Neural progenitor cell (in vitro differentiated cells): ENCODE data around the gene FLRT2.
A peak's percentile ranks its signal among the peaks of the same experiment; 100 is the strongest.

Experiments used
- EZH2 ChIP-seq: fragments of 200-600 bp; sonication (generic); IDR thresholded peaks from 2 replicates; pipeline ENCODE4 v1.6.1; 2017; ENCODE audit warnings: antibody characterized with exemption, mild to moderate bottlenecking, moderate library complexity
- EZH2phosphoT487 ChIP-seq: fragments of 200-600 bp; sonication (generic); IDR thresholded peaks from 2 replicates; pipeline ENCODE4 v1.6.1; 2017; ENCODE audit warnings: antibody characterized with exemption
- TF ChIP-seq, protein P1 (sequence below): fragments of 200-600 bp; sonication (generic); IDR thresholded peaks from 2 replicates; pipeline ENCODE4 v1.5.1; 2017; ENCODE audit warnings: antibody characterized with exemption, mild to moderate bottlenecking

GRCh38 chr14:85533861-85534291 lies 3.9 kb downstream of the FLRT2 start:
- TF ChIP-seq, protein P1, sequence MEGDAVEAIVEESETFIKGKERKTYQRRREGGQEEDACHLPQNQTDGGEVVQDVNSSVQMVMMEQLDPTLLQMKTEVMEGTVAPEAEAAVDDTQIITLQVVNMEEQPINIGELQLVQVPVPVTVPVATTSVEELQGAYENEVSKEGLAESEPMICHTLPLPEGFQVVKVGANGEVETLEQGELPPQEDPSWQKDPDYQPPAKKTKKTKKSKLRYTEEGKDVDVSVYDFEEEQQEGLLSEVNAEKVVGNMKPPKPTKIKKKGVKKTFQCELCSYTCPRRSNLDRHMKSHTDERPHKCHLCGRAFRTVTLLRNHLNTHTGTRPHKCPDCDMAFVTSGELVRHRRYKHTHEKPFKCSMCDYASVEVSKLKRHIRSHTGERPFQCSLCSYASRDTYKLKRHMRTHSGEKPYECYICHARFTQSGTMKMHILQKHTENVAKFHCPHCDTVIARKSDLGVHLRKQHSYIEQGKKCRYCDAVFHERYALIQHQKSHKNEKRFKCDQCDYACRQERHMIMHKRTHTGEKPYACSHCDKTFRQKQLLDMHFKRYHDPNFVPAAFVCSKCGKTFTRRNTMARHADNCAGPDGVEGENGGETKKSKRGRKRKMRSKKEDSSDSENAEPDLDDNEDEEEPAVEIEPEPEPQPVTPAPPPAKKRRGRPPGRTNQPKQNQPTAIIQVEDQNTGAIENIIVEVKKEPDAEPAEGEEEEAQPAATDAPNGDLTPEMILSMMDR, result no peak
- peak; percentile 40 for TF ChIP-seq EZH2phosphoT487
- TF ChIP-seq EZH2, result peak; percentile 26
